AG04450 (cell line): ENCODE results near the gene MAFG. TPM values are rescaled to one million over a fixed set of nuclear protein-coding genes. Genes with fewer than 3 reads are reported as not detected.

Experiments
- CTCF ChIA-PET: fragments of 300-600, 350-600 bp; formaldehyde crosslinking; extraction: SDS; loops from one replicate; lab custom pipeline; 2022; ENCODE audit warnings: antibody characterized with exemption, inconsistent platforms; lab: Charles Lee
- POLR2A ChIA-PET: fragments of 350-600 bp; formaldehyde crosslinking; extraction: SDS; loops from one replicate; lab custom pipeline; 2021; ENCODE audit warnings: antibody characterized with exemption, inconsistent platforms; lab: Yijun Ruan, JAX
- DNase-seq: peaks from one replicate; pipeline ENCODE4 v3.0.0-alpha.2; 2011; ENCODE audit warnings: low read depth, low spot score
- H3K27ac ChIP-seq: one replicate; pipeline ENCODE4 v1.5.1; 2012; ENCODE audit warnings: low read depth, low read length, control low read depth
- H3K27me3 ChIP-seq: one replicate; pipeline ENCODE4 v1.6.0; 2012; ENCODE audit warnings: low read length; ENCODE audit not compliant: control insufficient read depth, insufficient read depth
- H3K4me3 ChIP-seq: 2 replicates; pipeline ENCODE4 v1.5.1; 2011; ENCODE audit warnings: mild to moderate bottlenecking, low read depth, low read length, control low read depth
- H3K9me3 ChIP-seq: 2 replicates; pipeline ENCODE4 v1.5.1; 2012; ENCODE audit warnings: low read length; ENCODE audit not compliant: control insufficient read depth, insufficient read depth
- polyA plus RNA-seq: library from polyadenylated mRNA; depleted of rRNA; stranded (reverse); fragments of >200 nt; gene quantifications from 2 replicates; pipeline ENCODE4 v1.2.3, GENCODE V29; 2011
- TF ChIP-seq, protein P1 (sequence below): IDR thresholded peaks from 2 replicates; pipeline ENCODE4 v1.5.1; 2011; ENCODE audit warnings: low read depth, low read length, control low read depth, inconsistent platforms

MAFG gene
- polyA plus RNA-seq, 1 experiment, result 17.7 TPM

DNA sequence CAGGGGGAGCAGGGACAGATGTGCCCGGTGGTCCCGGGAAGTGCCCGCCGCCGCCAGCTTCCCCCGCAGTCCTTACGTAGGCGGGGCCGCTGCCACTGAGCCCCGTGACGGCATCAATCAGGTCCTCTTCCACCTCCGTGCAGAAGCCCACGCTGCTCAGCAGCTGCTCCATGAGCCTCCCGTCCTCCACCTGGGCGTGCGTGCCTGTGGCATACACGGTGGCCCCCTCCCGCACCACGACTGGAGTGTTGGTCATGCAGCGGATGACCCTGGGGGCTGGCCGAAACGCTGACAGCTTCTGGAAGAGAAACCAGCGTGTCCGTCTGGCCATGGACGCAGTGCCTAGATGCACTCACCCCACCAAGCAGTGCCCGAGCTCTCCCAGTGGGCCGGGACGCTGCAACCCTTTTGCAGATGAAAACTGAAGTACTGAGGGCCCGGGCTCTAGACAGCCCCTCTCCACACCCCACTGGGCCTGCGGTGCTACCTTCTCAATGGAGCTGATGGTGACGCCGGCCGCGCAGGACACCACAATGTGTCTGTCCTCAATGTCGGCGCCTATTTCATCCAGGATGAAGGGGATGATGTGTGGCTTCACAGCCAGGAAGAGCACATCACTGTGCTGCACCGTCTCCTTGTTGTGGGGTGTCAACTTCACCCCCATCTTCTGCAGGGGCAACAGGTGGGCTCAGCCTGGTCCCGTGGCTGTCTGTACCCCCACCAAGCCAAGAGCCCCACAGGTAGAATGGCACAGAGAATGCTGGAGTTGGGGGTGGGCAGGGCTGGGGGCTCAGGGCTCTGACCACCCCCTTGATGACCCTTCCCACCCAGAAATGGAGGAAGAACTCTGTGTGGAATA is 7.5 kb upstream of the MAFG start:
- CTCF ChIA-PET, result no interaction called here
- DNase-seq, result no peak

DNA sequence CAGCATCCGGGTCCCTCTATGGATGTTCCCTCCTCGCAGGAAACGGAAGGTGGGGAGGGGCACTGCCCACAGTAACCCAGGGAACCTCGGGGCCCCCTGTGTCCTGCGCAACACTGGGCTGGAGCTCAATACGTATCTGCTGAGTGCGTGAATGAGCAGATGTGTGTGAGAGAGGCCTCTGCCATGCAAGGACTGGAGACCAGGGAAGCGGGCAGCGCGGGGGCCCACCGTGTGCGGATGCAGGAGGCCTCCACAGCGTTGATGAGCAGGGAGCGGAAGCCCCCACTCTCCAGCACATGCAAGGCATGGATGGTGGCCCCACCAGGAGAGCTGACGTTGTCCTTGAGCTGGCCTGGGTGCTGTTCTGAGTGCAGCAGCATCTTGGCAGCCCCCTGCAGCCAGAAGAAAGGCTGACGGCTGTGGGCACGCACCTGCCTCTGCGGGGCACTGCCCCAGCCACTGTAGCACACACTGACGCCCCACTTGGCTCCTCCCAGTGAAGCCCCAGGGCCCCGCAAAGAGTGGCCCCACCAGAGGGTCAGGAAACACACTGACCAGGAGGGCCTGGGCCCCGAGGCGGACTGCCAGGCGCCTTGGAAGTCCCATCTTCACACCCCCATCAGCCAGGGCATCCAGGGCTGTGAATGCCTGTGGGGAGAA is 6.7 kb upstream of the MAFG start:
- TF ChIP-seq, protein P1, sequence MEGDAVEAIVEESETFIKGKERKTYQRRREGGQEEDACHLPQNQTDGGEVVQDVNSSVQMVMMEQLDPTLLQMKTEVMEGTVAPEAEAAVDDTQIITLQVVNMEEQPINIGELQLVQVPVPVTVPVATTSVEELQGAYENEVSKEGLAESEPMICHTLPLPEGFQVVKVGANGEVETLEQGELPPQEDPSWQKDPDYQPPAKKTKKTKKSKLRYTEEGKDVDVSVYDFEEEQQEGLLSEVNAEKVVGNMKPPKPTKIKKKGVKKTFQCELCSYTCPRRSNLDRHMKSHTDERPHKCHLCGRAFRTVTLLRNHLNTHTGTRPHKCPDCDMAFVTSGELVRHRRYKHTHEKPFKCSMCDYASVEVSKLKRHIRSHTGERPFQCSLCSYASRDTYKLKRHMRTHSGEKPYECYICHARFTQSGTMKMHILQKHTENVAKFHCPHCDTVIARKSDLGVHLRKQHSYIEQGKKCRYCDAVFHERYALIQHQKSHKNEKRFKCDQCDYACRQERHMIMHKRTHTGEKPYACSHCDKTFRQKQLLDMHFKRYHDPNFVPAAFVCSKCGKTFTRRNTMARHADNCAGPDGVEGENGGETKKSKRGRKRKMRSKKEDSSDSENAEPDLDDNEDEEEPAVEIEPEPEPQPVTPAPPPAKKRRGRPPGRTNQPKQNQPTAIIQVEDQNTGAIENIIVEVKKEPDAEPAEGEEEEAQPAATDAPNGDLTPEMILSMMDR, result no peak
- Histone ChIP-seq H3K27me3 (no peaks in the 10 kb centered on the region), H3K9me3 (no peaks in the 10 kb centered on the region; the same call in 1 of the 2 replicates), H3K27ac (no peak overlapping the region), H3K4me3 (no peak overlapping the region)
- no peak for DNase-seq
- CTCF ChIA-PET, result no interaction called here
- POLR2A ChIA-PET, result interaction anchor here (0.5 to 1.8 kb wide), 3 partner anchors 11 to 370 kb away, joined by 4 to 5 read pairs (median 4); no protein-coding TSS in a partner anchor

More for the DNA sequence above, 7.5 kb upstream of the MAFG start:
- H3K9me3 ChIP-seq, result no peaks in the 10 kb centered on the region; the same call in 1 of the 2 replicates
- TF ChIP-seq, protein P1, result no peak
- POLR2A ChIA-PET, result interaction anchor here (0.5 to 0.6 kb wide), 4 partner anchors 85 to 371 kb away, joined by 3 to 4 read pairs (median 4); partner anchors contain the start of gene DCXR
- no peaks in the 10 kb centered on the region for H3K27me3 ChIP-seq
- peak overlapping the region; percentile 21 for H3K27ac ChIP-seq
- peak overlapping the region; percentile 45; the same call in 1 of the 2 replicates for H3K4me3 ChIP-seq

DNA sequence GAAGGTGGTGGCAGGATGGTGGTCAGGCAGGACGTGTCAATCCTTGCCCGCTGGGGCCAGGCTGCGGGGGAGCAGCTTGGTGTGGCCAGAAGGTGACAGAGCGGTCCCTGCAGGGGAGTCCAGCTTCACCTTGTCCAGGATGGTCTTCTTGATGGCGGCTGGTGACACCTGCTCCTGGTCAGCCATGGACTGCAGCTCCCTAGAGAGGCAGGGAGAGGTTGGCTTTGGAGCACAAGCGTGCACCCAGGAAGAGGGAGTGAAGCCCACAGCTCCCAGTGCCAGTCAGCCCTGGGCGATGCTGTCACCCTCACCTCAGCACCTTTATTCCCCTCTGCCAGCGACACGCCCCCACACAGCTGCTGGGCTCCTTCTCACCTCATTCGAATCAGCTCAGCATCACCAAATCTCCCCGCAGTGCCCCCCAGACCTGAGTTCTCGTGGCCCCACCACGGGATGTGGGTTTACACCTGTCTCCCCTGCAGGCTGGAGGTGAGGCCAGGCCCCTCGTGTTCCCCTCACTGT is 5.7 kb upstream of the MAFG start:
- Histone ChIP-seq H3K27me3 (no peaks in the 10 kb centered on the region), H3K27ac (no peak overlapping the region), H3K4me3 (no peak overlapping the region), H3K9me3 (no peaks in the 10 kb centered on the region; the same call in 1 of the 2 replicates)
- ChIA-PET CTCF (no interaction called here), POLR2A (interaction anchor here (1.8 kb wide), 1 partner anchor 10 kb away, joined by 5 read pairs; no protein-coding TSS in a partner anchor)
- DNase-seq, result no peak
- TF ChIP-seq, protein P1, result no peak

DNA sequence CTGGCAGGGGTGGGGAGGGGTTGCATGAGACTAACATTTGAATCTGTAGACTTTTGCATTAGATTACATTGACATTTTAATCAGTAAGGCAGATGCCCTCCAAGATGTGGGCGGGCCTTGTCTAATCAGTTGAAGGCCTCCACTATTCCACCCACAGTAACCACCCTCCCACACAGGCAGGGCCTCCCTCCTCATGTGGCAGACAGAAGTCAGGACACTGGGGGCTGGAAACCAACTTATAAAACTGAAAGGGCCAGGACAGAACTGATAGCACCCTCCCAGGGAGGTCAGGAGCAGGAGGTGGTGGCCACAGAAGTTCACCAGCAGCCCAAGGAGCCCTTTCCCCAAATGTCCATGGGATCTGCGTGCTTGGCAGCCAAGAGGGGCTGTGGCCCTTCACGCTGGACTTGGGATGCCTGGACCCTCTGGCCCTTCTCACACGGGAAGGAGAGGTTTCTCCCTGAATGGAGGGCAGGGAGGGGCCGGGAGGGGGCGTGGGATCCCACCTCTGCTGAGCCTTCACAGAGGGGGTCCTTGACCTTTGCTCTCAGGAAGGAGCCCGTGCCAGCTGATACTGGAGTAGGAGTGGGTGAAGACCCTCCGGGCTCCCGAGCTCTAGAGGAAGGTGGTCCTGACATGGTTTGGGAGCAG is 4.9 kb upstream of the MAFG start:
- CTCF ChIA-PET, result no interaction called here
- POLR2A ChIA-PET, result interaction anchor here (1.8 kb wide), 1 partner anchor 9 kb away, joined by 5 read pairs; no protein-coding TSS in a partner anchor
- no peak for DNase-seq
- no peak overlapping the region for H3K4me3 ChIP-seq
- no peak overlapping the region for H3K27ac ChIP-seq
- TF ChIP-seq, protein P1, result no peak
- no peaks in the 10 kb centered on the region; the same call in 1 of the 2 replicates for H3K9me3 ChIP-seq
- no peaks in the 10 kb centered on the region for H3K27me3 ChIP-seq
